HG02970 (cell line): ENCODE results near the gene SLC9A3.
"Not testable (repeated sequence)": the region's sequence is repeated elsewhere in the genome, so short reads cannot be mapped to it uniquely, and the experiment has no call there.

Experiments used
- ATAC-seq: cut with Tn5 transposase; IDR thresholded peaks from one replicate; pipeline ENCODE4 v1.9.1; 2021; ENCODE audit warnings: mild to moderate bottlenecking, moderate library complexity, moderate number of reproducible peaks; ENCODE audit not compliant: unreplicated experiment, low FRiP score

SLC9A3 gene

DNA sequence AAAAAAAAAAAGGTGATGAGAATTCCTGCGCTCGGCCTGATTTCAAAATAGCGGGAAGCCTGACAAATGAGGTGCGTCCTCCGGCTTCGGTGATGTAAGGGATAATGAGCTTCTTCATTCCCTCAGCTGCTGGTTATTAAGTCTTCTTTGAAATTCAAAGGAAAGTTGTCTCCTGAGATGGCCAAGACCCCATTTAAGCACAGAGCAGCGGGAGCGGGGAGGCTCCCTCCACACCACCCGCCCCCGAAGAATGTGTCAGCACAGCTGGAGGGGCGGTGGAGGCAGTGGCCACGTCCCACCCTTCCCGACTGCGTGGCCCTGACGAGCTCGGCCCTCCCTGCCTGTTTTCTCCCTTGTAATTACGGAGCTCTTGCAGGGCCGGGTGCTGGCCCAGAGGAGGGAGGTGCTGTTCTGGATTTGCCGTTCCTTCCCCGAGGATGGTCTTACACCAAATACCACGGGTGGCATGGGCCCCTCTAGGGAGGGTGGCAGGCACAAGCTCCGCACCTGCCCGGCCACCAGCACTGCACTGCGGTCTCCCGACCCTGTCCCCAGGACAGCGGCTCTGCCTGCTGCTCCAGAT lies 31.0 kb downstream of the SLC9A3 start:
- ATAC-seq: no peak

DNA sequence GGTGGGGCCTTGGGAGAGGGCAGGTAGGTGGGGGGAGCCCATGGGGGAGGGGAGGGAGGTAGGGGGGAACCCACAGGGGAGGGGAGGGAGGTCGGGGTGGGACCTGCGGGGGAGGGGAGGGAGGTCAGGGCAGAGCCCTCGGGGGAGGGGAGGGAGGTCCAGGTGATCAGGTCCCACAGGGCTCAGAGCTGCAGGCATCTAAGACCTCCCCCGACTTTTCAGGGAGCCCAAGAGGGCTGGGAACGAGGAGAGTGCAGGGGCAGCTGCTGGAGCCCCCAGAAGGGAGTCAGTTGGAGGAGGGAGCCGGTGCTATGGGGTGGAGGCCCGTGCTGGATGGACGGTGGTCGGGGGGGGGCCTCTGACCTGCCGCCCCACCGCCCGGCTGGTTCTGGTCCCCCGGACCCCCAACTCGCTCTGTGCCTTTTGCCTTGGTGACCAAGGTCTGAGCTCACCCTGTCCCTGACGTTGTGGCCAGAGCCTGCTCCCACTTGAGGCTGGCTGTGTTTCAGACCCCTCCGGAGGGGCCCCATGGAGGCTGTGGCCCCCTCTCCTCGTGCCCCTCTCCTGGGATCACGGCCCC lies 31.8 kb downstream of the SLC9A3 start:
- ATAC-seq: no peak

DNA sequence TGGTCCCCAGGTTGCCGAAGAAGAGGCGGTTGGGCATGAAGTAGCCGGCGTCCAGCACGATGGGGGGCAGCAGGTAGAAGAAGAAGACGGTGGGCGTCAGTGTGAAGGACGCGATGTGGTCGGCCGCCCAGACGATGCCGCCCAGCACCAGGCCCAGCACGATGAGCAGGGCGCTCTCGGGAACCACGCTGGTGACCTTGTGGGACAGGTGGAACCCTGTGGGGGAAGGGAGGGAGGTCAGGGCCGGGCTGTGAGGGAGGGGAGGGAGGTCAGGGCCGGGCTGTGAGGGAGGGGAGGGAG lies 32.4 kb downstream of the SLC9A3 start:
- ATAC-seq: no peak

DNA sequence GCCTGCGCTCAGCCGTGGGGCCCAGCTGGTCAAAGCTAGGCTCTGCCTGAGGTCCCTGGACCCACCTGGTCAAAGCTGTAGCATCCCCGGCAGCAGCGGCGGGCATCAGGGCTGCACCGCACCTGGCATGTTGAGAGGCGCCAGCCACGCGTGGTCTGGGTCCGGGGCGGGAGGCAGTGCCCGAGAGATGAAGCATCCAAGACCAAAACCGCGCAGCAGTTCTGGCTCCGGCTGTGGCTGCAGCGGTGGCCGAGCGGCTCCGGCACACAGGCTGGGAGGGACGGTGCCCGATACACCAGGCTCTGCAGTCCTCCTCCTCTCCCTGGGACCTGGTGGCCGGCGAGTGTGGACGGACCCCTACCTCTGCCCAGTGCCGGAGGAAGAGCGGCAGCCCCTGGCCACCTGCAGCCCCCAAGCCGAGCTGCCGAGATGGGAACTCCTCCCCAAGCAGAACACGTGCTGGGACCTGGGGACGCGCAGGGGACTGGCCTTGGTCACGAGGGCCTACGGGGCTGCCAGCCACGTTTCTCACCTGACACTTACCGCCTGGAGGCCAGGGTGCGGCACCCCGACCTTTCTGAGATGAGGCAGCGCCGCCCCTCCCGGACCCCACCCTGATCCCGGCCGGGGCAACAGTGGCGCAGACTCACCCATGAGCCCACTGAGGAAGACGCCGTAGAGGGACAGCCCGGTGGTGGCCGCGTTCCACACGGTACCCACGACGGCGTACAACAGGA lies 33.0 kb downstream of the SLC9A3 start:
- ATAC-seq: no peak

DNA sequence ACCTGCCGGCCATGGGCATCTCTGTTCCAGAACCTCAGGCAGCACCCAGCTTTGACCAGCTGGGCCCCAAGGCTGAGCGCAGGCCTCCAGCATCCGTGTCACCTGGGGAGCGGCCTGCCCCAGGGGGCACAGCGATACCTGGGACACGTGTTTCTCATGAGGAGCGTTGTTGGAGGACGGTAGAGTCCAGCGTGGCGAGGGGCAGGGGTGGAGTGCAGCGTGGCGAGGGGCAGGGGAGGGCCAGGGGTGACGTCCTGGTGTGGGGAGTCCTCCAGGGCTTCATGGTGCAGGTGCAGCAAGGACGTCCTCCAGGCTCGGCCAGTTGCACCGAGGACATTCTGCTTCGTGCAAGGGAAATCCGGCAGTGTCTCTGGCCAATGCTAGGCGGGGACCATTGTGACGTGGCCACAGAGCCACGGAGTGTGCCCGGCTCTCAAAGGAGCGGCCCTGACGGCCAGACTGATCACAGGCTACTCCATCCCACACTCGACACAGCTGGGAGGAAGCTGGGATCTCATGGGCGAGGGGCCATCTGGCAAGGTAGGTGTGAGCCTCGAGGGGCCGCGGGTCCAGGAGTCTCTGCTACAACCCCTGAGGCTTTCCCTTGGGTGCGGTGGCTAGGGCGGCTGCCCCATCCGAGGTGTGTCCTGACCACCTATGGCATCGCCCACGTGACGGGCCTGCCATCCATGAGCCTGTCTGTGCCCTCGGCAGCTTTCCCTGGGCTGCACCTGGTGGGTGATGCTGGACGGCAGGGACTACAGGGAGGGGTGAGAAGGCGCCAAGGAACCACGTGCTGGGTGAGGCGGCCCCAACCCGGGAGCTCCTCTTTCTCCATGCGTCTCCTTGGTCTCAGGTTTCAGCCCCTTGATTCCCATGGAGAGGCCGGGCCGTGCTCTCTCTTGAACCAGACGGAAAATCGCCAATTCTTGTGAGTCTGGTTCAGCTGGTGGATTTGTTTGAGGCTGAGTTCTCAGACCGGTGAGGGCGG lies 33.8 kb downstream of the SLC9A3 start:
- ATAC-seq: no peak

DNA sequence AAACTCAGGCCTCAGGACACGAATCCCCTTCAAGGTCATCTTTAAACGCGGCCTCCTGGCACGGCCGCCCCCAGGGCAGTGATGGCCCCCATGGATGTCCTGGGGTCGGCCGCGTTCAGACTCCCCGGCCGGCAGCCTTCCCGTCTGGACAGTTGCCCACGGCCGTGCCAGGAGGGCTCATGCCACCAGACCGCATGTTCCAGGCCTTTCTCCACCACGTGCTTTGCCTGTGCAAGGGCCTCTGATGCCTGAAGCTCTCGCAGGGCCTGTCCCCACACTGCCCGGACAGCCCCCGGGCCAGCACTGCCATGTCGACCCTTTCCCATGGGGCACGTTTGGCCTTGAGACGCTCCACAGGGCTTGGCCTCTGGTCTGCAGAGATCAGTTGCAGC lies 34.6 kb downstream of the SLC9A3 start:
- ATAC-seq: no peak

- ATAC-seq: no peak
Measured at GRCh38 chr5:488744-489688, 35.2 kb downstream of the SLC9A3 start.

GRCh38 chr5:488241-488640 lies 36.0 kb downstream of the SLC9A3 start:
- ATAC-seq: no peak

DNA sequence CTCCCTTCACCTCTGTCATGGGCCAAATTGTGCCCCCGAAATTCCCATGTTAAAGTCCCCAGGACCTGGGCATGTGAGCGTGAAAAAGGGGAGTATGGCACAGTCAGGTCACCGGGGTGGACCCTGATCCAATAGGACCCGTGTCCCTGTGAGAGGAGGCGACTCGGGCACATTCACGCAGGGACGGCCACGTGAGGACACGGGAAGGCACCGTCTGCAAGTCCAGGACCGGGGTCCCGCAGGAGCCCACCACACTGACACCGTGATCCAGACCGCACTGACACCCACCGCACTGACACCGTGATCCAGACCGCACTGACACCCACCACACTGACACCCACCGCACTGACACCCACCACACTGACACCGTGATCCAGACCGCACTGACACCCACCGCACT lies 37.7 kb downstream of the SLC9A3 start:
- not testable (repeated sequence) for ATAC-seq

GRCh38 chr5:485946-486491 lies 38.2 kb downstream of the SLC9A3 start:
- ATAC-seq: no peak

DNA sequence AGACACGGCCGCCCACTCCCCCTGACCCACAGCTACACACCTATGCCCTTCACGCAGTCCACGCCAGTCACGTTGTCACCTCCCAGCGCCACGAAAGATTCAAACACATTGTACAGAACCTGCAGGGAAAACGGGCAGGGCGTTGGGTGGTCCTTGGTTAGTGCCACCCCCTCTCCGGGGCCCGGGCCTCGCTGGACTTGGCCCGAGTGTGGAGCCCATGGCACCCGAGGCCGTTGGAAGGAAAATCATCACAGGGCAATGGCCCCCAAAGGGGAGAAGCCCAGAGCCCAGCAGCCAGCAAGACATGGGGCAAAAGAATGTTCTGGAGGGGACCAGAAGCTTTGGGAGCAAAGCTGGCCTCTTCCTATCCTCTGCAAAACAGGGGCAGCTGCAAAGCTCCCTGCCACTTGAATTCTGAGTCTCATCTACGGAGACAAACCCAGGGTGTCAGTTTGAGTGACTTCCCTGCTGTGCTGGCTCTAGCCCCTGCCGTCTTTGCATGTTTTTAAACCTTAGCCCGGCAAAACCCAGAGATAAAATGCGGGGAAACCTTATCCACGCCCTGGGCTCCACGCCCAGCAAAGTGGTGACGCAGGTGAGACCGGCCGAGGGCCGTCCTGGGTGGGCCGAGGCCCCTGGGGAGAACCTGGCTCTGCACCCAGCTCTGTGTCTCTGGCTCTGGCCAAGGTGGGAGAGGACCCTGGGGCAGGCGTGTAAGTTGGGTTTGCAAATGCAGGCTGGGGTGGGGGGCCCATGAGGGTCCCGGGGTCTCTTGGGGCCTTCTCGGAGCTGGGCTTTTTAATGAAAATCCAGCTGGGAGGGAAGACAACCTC lies 38.9 kb downstream of the SLC9A3 start:
- no peak for ATAC-seq

DNA sequence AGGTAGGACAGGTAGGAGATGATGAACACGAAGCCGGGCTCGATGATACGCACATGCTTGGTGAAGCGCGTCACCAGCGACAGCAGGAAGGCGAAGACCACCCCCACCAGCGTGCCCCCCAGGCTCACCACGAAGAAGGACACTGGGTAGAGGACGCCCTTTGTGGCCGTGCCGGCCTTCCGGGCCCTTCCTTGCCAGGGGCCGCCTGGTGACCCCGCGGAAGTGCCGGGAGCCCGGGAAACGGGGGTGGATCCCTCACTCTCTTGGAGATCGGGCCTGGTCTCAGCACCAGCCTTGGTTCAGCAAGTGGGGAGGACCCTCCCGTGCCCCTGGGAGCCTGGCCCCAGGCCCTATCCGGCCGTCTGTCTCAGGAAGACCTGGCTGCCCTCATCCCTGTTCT lies 39.7 kb downstream of the SLC9A3 start:
- no peak for ATAC-seq

DNA sequence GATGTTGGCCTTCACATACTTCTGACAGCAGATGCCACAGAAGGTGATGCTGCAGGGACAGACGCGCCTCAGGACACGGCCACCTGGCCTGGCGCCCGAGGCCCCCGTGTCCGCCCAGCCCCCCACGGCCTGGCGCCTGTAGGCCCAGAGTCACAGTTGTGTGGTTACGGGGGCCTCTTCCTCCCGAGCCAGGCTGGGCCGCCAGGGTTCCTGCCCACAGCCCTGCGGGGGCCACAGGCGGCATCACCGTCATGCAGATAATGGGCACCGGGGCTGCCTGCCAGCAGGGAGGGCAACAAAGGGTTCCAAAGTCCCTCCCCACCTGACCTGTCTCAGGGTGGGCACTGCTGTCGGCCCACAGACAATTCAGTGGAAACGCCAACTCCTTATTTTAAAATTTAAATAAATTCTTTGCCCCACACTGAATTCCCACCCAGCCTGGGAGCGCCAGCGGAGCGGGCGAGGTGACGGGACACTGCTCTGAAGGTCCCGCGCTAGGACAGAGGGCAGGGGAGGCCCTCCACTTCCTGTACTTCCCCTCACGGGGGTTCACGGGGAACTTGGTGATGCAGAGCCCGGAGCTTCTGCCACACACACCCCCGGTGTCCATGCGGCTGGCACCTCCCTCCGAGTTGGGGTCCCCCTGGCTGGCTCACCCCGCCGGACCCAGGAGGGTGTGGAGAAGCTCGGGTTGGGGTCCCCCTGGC lies 40.7 kb downstream of the SLC9A3 start:
- no peak for ATAC-seq

DNA sequence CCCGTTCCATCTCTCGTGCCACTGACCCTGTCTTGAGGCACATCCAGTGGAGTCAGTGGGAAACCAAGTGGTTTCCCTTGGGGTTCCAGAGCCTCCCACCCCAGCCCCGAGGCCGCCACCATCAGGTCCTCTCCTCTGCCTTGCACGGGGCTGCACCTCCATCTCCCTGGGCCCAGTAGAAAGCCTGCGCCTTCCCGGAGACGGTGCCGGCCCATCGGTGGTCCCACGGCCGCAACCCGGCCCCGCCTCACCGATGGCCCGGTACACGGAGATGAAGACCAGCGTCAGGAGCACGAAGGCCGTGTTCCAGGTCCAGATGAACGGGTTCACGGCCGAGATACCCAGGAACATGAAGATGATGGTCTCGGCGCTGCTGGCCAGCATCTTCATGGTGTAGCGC lies 41.2 kb downstream of the SLC9A3 start:
- no peak for ATAC-seq

DNA sequence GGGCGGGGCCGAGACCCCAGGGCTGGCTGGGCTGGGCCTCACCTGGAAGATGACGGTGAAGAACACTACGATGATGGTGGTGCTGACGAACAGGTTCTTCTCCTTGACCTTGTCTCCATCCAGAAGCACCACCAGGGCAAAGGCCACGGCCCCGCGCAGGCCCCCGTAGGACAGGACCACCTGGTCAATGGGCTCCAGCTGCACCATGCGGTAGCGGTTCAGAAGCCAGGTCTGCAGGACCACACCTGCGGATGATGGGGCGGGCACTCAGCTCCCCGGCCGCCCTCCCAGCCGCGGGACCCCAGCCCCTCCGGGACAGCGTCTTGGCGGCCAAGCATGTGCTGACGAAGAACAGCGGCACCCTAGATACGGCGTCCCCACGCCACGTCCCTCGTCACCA lies 41.7 kb downstream of the SLC9A3 start:
- ATAC-seq: no peak

GRCh38 chr5:482021-482420 lies 42.2 kb downstream of the SLC9A3 start:
- ATAC-seq: no peak

DNA sequence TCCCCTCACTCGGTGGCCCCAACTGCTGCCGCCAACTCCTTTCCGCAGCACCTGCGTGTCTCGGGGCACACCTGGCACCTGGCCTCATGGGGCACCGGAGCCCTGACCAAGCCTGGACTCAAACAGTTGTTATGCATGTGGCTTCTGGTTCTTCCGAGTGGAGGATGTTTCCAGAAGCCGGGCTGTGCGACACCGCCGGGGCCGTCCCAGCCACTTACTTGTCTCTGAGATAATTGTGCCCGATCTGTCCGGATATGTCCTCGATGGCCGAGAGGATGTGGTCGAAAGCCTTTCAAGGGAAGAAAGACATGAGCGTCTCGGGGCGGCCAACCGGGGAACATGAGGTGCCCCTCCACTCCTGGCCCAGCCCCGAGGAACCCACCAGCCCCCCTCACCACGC lies 42.9 kb downstream of the SLC9A3 start:
- no peak for ATAC-seq

- ATAC-seq: no peak
Measured at GRCh38 chr5:479566-480319, 44.5 kb downstream of the SLC9A3 start.
